Transverse colon (tissue), 3 donors: Measurements from ENCODE around the gene FANCC.

ENCODE experiments used
- CTCF ChIP-seq, 5 experiments: fragments of 200-600 bp in 3 of 5; fragments of 450-650 bp in 2 of 5; sonication (generic) in 3 of 5; IDR thresholded peaks; 1 replicate in 2 of 5; 2 replicates in 3 of 5; pipeline ENCODE4 v1.5.1; 2016 to 2017; ENCODE audit warnings: antibody characterized with exemption in 5 of 5, inconsistent platforms in 3 of 5, mild to moderate bottlenecking in 2 of 5, moderate library complexity in 1 of 5
- POLR2A ChIP-seq: fragments of 450-650 bp; IDR thresholded peaks from one replicate; pipeline ENCODE4 v1.6.1; 2016; ENCODE audit warnings: antibody characterized with exemption, mild to moderate bottlenecking, moderate library complexity

GRCh38 chr9:95095641-95096355 is 221.7 kb downstream of the FANCC start:
- no peak for TF ChIP-seq CTCF (IDR thresholded peaks at IDR 0.05)
- TF ChIP-seq POLR2A = no peak
